Mucosa of descending colon (tissue), 3 donors: Measurements from ENCODE around the gene SESN3. TPM values are rescaled to one million over a fixed set of nuclear protein-coding genes. Genes with fewer than 3 reads are reported as not detected.

Experiments
- ATAC-seq: fragments of 200-7000 bp; cut with Tn5 transposase; one replicate; pipeline ENCODE4 v1.9.1; 2020; ENCODE audit warnings: mild to moderate bottlenecking, moderate library complexity
- DNase-seq, 3 donors: peaks; one replicate each; pipeline ENCODE4 v3.0.0-alpha.2; 2020
- H3K36me3 ChIP-seq: fragments of 200-600 bp; one replicate; pipeline ENCODE4 v1.8.0; 2021; ENCODE audit warnings: low read depth, mild to moderate bottlenecking
- H3K4me1 ChIP-seq: fragments of 200-600 bp; one replicate; pipeline ENCODE4 v1.8.0; 2021; ENCODE audit warnings: low read depth, mild to moderate bottlenecking
- H3K4me3 ChIP-seq: fragments of 200-600 bp; one replicate; pipeline ENCODE4 v1.8.0; 2021; ENCODE audit warnings: mild to moderate bottlenecking
- H3K9me3 ChIP-seq: fragments of 200-600 bp; one replicate; pipeline ENCODE4 v1.8.0; 2021; ENCODE audit warnings: mild to moderate bottlenecking
- CTCF ChIP-seq: fragments of 200-600 bp; IDR thresholded peaks from one replicate; pipeline ENCODE4 v1.8.0; 2022; ENCODE audit warnings: antibody characterized with exemption, mild to moderate bottlenecking
- intact Hi-C, 2 donors: fragments of 100-400 bp; cut with DNase I in 1 of 2; cut with micrococcal nuclease in 1 of 2; formaldehyde crosslinking; loops; one replicate each; pipeline versions ENCODE4 v1.11.0 to v1.11.1; 2022; cut with DNase I, micrococcal nuclease
- total RNA-seq, 3 donors: library from RNA; stranded (reverse); fragmentation: NEBNext Ultra II Directional in 2 of 3; extraction: Animal tissue kit (Norgen Biotek cat#: 25700) in 2 of 3; gene quantifications; one replicate each; pipeline versions ENCODE4 v1.2.1 to v1.2.4, GENCODE V29; 2021 to 2023
- donor health status: DM: no; HTN: no; CAD: no; lungs with moderate emphysema.
- donor health status: DM: no; HTN: no; CAD: no.
- donor health status: DM: no; HTN: yes; CAD: no.

SESN3 gene
- total RNA-seq, 3 donors from 2014 or later = 13.8 to 26.1 (median 17.5) TPM

GRCh38 chr11:95150956-95151684 is 79.9 kb downstream of the SESN3 start:
- H3K9me3 ChIP-seq = no peaks in the 10 kb centered on the region
- peak; percentile 90 for ATAC-seq
- peaks cover 6% of the 10 kb centered on the region for H3K4me1 ChIP-seq
- TF ChIP-seq CTCF = peak; percentile 56
- DNase-seq = peak; percentile 93 to 95 (median 93)
- intact Hi-C loops = loop anchor here (5.0 kb wide), 3 partner anchors 84 to 611 kb away; partner anchors contain the start of gene SRSF8 (in 1 of the 2)
- no peaks in the 10 kb centered on the region for H3K36me3 ChIP-seq
- H3K4me3 ChIP-seq = peak overlapping the region; percentile 25

GRCh38 chr11:95149651-95150364 is 81.2 kb downstream of the SESN3 start:
- no peak for TF ChIP-seq CTCF

GRCh38 chr11:95148938-95149337 is 82.1 kb downstream of the SESN3 start:
- H3K9me3 ChIP-seq = no peaks in the 10 kb centered on the region
- peaks cover 6% of the 10 kb centered on the region for H3K4me1 ChIP-seq
- intact Hi-C loops = no loop called here
- DNase-seq (no peak), ATAC-seq (no peak)
- H3K4me3 ChIP-seq = no peak overlapping the region
- TF ChIP-seq CTCF = no peak
- H3K36me3 ChIP-seq = no peaks in the 10 kb centered on the region

More at GRCh38 chr11:95149651-95150364, 81.2 kb downstream of the SESN3 start:
- intact Hi-C loops = loop anchor here (5.0 kb wide), 3 partner anchors 83 to 612 kb away; partner anchors contain the start of gene SRSF8 (in 1 of the 2)
- peaks cover 6% of the 10 kb centered on the region for H3K4me1 ChIP-seq
- no peak overlapping the region for H3K4me3 ChIP-seq
- H3K9me3 ChIP-seq = no peaks in the 10 kb centered on the region
- ATAC-seq (peak; percentile 7), DNase-seq (peak; percentile 24 to 66 (median 60))
- no peaks in the 10 kb centered on the region for H3K36me3 ChIP-seq

GRCh38 chr11:95148406-95148805 is 82.6 kb downstream of the SESN3 start:
- intact Hi-C loops = no loop called here
- ATAC-seq (no peak), DNase-seq (no peak)
- peaks cover 6% of the 10 kb centered on the region for H3K4me1 ChIP-seq
- H3K36me3 ChIP-seq = no peaks in the 10 kb centered on the region
- H3K9me3 ChIP-seq = no peaks in the 10 kb centered on the region
- H3K4me3 ChIP-seq = no peak overlapping the region
- no peak for TF ChIP-seq CTCF

- Histone ChIP-seq H3K4me1 (peaks cover 6% of the 10 kb centered on the region), H3K36me3 (no peaks in the 10 kb centered on the region), H3K9me3 (no peaks in the 10 kb centered on the region), H3K4me3 (no peak overlapping the region)
- ATAC-seq (no peak), DNase-seq (peak in 1 of 3 donors; percentile 21)
- TF ChIP-seq CTCF = no peak
- intact Hi-C loops = no loop called here
Measured at GRCh38 chr11:95147364-95147905, 83.6 kb downstream of the SESN3 start.
